Fibroblast of skin of right biceps (primary cell): ENCODE measurements around the gene SLIT2.

ENCODE experiments used
- DNase-seq: peaks from one replicate; pipeline ENCODE4 v3.0.0-alpha.2; 2013

The SLIT2 gene

GRCh38 chr4:20265726-20266125 lies 14.0 kb downstream of the SLIT2 start:
- DNase-seq: peak; percentile 16

GRCh38 chr4:20266215-20267082 lies 14.7 kb downstream of the SLIT2 start:
- DNase-seq: peak; percentile 79

GRCh38 chr4:20268028-20268427 lies 16.3 kb downstream of the SLIT2 start:
- DNase-seq: peak; percentile 46

- peak; percentile 20 for DNase-seq
Measured at GRCh38 chr4:20269320-20269719, 17.6 kb downstream of the SLIT2 start.

- DNase-seq: no peak
Measured at GRCh38 chr4:20271950-20272349, 20.2 kb downstream of the SLIT2 start.

GRCh38 chr4:20272411-20272872 lies 20.7 kb downstream of the SLIT2 start:
- DNase-seq: peak; percentile 71

GRCh38 chr4:20273793-20274192 lies 22.1 kb downstream of the SLIT2 start:
- DNase-seq: no peak

GRCh38 chr4:20276848-20277247 lies 25.1 kb downstream of the SLIT2 start:
- DNase-seq: no peak

GRCh38 chr4:20278195-20278594 lies 26.5 kb downstream of the SLIT2 start:
- no peak for DNase-seq

GRCh38 chr4:20279381-20279780 lies 27.7 kb downstream of the SLIT2 start:
- DNase-seq: no peak

GRCh38 chr4:20281453-20281852 lies 29.7 kb downstream of the SLIT2 start:
- DNase-seq: no peak

- DNase-seq: no peak
Measured at GRCh38 chr4:20283039-20283438, 31.3 kb downstream of the SLIT2 start.

GRCh38 chr4:20284990-20285389 lies 33.3 kb downstream of the SLIT2 start:
- DNase-seq: peak; percentile 71

GRCh38 chr4:20287246-20287645 lies 35.5 kb downstream of the SLIT2 start:
- DNase-seq: no peak

GRCh38 chr4:20288047-20288650 lies 36.4 kb downstream of the SLIT2 start:
- DNase-seq: peak; percentile 62

- peak; percentile 60 for DNase-seq
Measured at GRCh38 chr4:20288846-20289512, 37.3 kb downstream of the SLIT2 start.

- no peak for DNase-seq
Measured at GRCh38 chr4:20289782-20290181, 38.1 kb downstream of the SLIT2 start.

GRCh38 chr4:20292739-20293138 lies 41.0 kb downstream of the SLIT2 start:
- DNase-seq: no peak

- DNase-seq: peak; percentile 49
Measured at GRCh38 chr4:20297261-20297660, 45.6 kb downstream of the SLIT2 start.

- DNase-seq: no peak
Measured at GRCh38 chr4:20297783-20298182, 46.1 kb downstream of the SLIT2 start.

GRCh38 chr4:20298455-20298854 lies 46.8 kb downstream of the SLIT2 start:
- no peak for DNase-seq

GRCh38 chr4:20298986-20299385 lies 47.3 kb downstream of the SLIT2 start:
- no peak for DNase-seq

GRCh38 chr4:20299515-20299914 lies 47.8 kb downstream of the SLIT2 start:
- no peak for DNase-seq

GRCh38 chr4:20301161-20301560 lies 49.5 kb downstream of the SLIT2 start:
- no peak for DNase-seq
